HepG2 (cell line): ENCODE results near the gene CMTM5. TPM values are rescaled to one million over a fixed set of nuclear protein-coding genes. Genes with fewer than 3 reads are reported as not detected.

Source experiments
- ATAC-seq: fragments of 200-7000 bp; cut with Tn5 transposase; 3 replicates; pipeline ENCODE4 v1.9.1; 2020; ENCODE audit warnings: mild to moderate bottlenecking, moderate library complexity
- BruUV-seq: library from RNA; stranded (reverse); fragments of 400-500 nt; replicated peaks from 2 replicates; lab custom pipeline; 2021; lab: Mats Ljungman, UMichigan
- CTCF ChIA-PET: fragments of 300-600 bp; formaldehyde crosslinking; extraction: SDS; loops from one replicate; lab custom pipeline; 2021; ENCODE audit warnings: low total read pairs, inconsistent platforms, low intra/inter-chr PET ratio; lab: Yijun Ruan, JAX
- POLR2A ChIA-PET: fragments of 350-600 bp; sonication (Branson Sonifier 250); formaldehyde crosslinking; loops from one replicate; lab custom pipeline; 2020; ENCODE audit warnings: antibody characterized with exemption, inconsistent platforms; lab: Yijun Ruan, JAX
- DNase-seq: peaks from one replicate; pipeline ENCODE4 v3.0.0-alpha.2; 2015; ENCODE audit warnings: low spot score
- FAIRE-seq: peaks from 3 replicates; lab custom pipeline; 2011; peaks lifted over from hg19 to GRCh38; lab: Jason Lieb, UNC
- H2AFZ ChIP-seq: one replicate; pipeline ENCODE4 v1.6.1; 2011; ENCODE audit warnings: low read length, inconsistent platforms
- H3K27ac ChIP-seq: fragments of 300-600 bp; 3 replicates; pipeline ENCODE4 v1.8.0; 2011; ENCODE audit warnings: mixed run types, mild to moderate bottlenecking, mixed read lengths, low read length, inconsistent platforms; ENCODE audit not compliant: insufficient read depth; ENCODE audit errors: extremely low read length
- H3K27me3 ChIP-seq, 2 experiments: fragments of 200-600 bp in 1 of 2; 2 replicates in 1 of 2; 3 replicates in 1 of 2; pipeline versions ENCODE4 v1.6.0 to v1.8.0; 2011; ENCODE audit warnings: low read length in 2 of 2, mild to moderate bottlenecking in 2 of 2, moderate library complexity in 2 of 2, inconsistent platforms in 1 of 2; ENCODE audit not compliant: insufficient read depth in 2 of 2, control insufficient read depth in 1 of 2
- H3K36me3 ChIP-seq, 2 experiments: fragments of 200-600 bp in 1 of 2; replicated peaks in 1 of 2; 2 replicates in 1 of 2; 3 replicates in 1 of 2; pipeline versions ENCODE4 v1.5.1 to v1.8.0; 2011; ENCODE audit warnings: low read length in 2 of 2, inconsistent platforms in 1 of 2; ENCODE audit not compliant: insufficient read depth in 2 of 2, control insufficient read depth in 1 of 2
- H3K4me1 ChIP-seq: 2 replicates; pipeline ENCODE4 v1.5.1; 2012; ENCODE audit warnings: low read length, inconsistent platforms; ENCODE audit not compliant: insufficient read depth
- H3K4me2 ChIP-seq: 2 replicates; pipeline ENCODE4 v1.6.0; 2011; ENCODE audit warnings: low read depth, low read length, inconsistent platforms
- H3K4me3 ChIP-seq, 3 experiments: fragments of 200-600 bp in 1 of 3; sonication (generic), shearing (Covaris generic) in 1 of 3; replicated peaks in 1 of 3; 2 replicates each; pipeline ENCODE4 v1.5.1; 2011 to 2016; ENCODE audit warnings: low read length in 3 of 3, inconsistent platforms in 2 of 3, low read depth in 2 of 3, mild to moderate bottlenecking in 2 of 3, control low read depth in 1 of 3, mixed read lengths in 1 of 3; ENCODE audit not compliant: insufficient read depth in 1 of 3
- H3K79me2 ChIP-seq: one replicate; pipeline ENCODE4 v1.6.1; 2011; ENCODE audit warnings: low read length, inconsistent platforms; ENCODE audit not compliant: insufficient read depth
- H3K9ac ChIP-seq: 2 replicates; pipeline ENCODE4 v1.6.0; 2011; ENCODE audit warnings: mild to moderate bottlenecking, low read depth, low read length, inconsistent platforms; ENCODE audit not compliant: insufficient read depth
- H3K9me3 ChIP-seq: 2 replicates; pipeline ENCODE4 v1.5.1; 2012; ENCODE audit warnings: mild to moderate bottlenecking, low read length
- H4K20me1 ChIP-seq: 2 replicates; pipeline ENCODE4 v1.6.0; 2011; ENCODE audit warnings: inconsistent platforms, mild to moderate bottlenecking, low read length, moderate library complexity; ENCODE audit not compliant: insufficient read depth
- MTA1 ChIP-seq: sonication (generic); formaldehyde crosslinking; IDR thresholded peaks from 2 replicates; pipeline ENCODE4 v1.4.0; 2020; ENCODE audit warnings: missing genetic modification reagents, mild to moderate bottlenecking, borderline replicate concordance
- ZFP1 ChIP-seq: IDR thresholded peaks from 2 replicates; pipeline ENCODE4 v1.6.1; 2016
- ZNF20 ChIP-seq: sonication (generic); formaldehyde crosslinking; IDR thresholded peaks from 2 replicates; pipeline ENCODE4 v1.4.0; 2020; ENCODE audit warnings: mild to moderate bottlenecking, moderate library complexity, missing genetic modification reagents
- ZNF383 ChIP-seq: sonication (generic); formaldehyde crosslinking; IDR thresholded peaks from 2 replicates; pipeline ENCODE4 v1.4.0; 2020; ENCODE audit warnings: missing genetic modification reagents, mild to moderate bottlenecking, borderline replicate concordance
- ZNF556 ChIP-seq: sonication (generic); formaldehyde crosslinking; IDR thresholded peaks from 2 replicates; pipeline ENCODE4 v1.4.0; 2020; ENCODE audit warnings: mild to moderate bottlenecking, missing genetic modification reagents, borderline replicate concordance
- WGBS: methylation state at CpG from one replicate; pipeline ENCODE4 v1.1.6; 2017; ENCODE audit warnings: low lambda C conversion rate; 5-methylcytosine and 5-hydroxymethylcytosine counted together
- in situ Hi-C: cut with HindIII; loops from 2 replicates; pipeline ENCODE4 v1.10.0; 2017; ENCODE audit warnings: low pct_unique_long_range_greater_than_20kb; ENCODE audit not compliant: extremely low pct_ligation_motif_present
- intact Hi-C: fragments of 100-400 bp; cut with micrococcal nuclease; formaldehyde crosslinking; loops from one replicate; pipeline ENCODE4 v1.10.0; 2022; ENCODE audit not compliant: unreplicated experiment
- polyA plus RNA-seq, 8 experiments: library from polyadenylated mRNA; depleted of rRNA in 3 of 8; stranded (reverse) in 7 of 8; unstranded in 1 of 8; fragments of >200 nt; fragmentation: Illumina TruSeq in 4 of 8; extraction: Trizol in 4 of 8; gene quantifications; 2 replicates each; pipeline versions ENCODE4 v1.2.1 to v1.2.3, GENCODE V29; 2011 to 2016; ENCODE audit warnings: low read depth in 4 of 8, missing spikeins in 1 of 8, mixed read lengths in 1 of 8; ENCODE audit not compliant: insufficient read depth in 1 of 8
- total RNA-seq, 5 experiments: library from RNA; depleted of rRNA; stranded (reverse); fragments of >200 nt; fragmentation: Illumina TruSeq; extraction: Trizol; gene quantifications; 2 replicates each; pipeline ENCODE4 v1.2.3, GENCODE V29; 2016; ENCODE audit warnings: low read depth in 1 of 5
- TF ChIP-seq, protein P1 (sequence below): sonication (generic); formaldehyde crosslinking; IDR thresholded peaks from 2 replicates; pipeline ENCODE4 v1.8.0; 2022; ENCODE audit warnings: mild to moderate bottlenecking, missing genetic modification reagents, moderate library complexity
- TF ChIP-seq, protein P2 (sequence below): sonication (generic); formaldehyde crosslinking; IDR thresholded peaks from 2 replicates; pipeline ENCODE4 v1.5.0; 2020; ENCODE audit warnings: mild to moderate bottlenecking, missing genetic modification reagents
- TF ChIP-seq, protein P3 (sequence below): sonication (generic); formaldehyde crosslinking; IDR thresholded peaks from 2 replicates; pipeline ENCODE4 v1.5.1; 2020; ENCODE audit warnings: mild to moderate bottlenecking, missing genetic modification reagents, moderate library complexity

Gene CMTM5
- total and polyA plus RNA-seq, 2 of the 13 experiments (the other 11 are each of a cell fraction or from before 2014, with no cell fraction given) = not detected

DNA sequence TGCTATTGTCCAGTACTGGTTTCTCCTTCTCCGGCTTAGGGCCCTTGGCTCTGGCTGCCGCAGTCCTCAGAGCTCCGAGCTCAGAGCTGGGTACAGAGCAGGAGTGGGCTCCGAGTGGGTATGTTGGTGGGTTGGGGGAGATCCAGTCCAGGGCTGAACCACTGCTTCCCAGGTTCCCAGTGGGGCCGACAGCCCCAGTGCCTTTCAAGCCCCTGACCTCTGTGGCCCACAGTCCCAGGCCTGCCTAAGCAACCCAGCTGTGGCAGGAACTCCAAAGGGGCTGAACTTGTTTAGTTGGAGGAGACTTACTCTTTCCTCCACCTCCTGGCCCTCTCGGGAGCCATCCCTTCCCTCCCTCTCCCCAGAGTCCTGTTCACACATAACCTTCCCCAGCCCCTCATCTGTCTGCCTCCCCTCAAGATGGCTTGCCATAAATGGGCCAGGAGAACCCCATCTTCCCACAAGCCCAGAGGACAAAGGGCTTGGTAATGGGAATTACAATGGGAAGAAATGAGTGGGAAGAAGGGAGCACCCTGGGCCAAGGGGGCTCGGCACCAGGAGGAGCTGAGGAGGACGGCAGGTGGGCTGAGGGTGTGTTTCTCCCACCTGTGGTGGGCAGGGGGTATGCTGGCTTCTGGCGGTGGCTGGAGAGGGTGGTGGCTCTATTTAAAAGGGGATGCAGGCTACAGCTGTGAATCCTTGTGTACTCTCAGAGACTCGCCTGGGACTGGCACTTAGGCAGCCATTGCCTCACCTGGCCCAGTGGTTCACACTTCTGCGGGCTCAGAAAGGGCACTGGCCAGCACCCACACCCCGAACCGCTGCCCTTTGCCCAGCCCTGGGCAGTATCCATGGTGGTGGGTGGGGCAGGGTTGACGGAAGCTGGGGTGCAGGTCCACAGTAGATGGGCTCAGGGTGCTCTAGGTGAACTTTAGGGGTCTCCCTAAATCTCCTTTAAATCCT lies 35.0 kb downstream of the CMTM5 start:
- Histone ChIP-seq H2AFZ (no peak overlapping the region), H4K20me1 (no peaks in the 10 kb centered on the region), H3K4me1 (no peaks in the 10 kb centered on the region), H3K36me3 (no peaks in the 10 kb centered on the region), H3K9me3 (no peaks in the 10 kb centered on the region), H3K27ac (no peak overlapping the region), H3K4me2 (no peak overlapping the region), H3K9ac (no peak overlapping the region), H3K27me3 (peaks cover 51 to 99% of the 10 kb centered on the region in 2 experiments), H3K4me3 (no peak overlapping the region), H3K79me2 (no peaks in the 10 kb centered on the region)
- intact Hi-C loops (no loop called here), in situ Hi-C loops (no loop called here)
- ATAC-seq = no peak
- BruUV-seq = no TSS peak
- no peak for FAIRE-seq
- TF ChIP-seq, protein P1, sequence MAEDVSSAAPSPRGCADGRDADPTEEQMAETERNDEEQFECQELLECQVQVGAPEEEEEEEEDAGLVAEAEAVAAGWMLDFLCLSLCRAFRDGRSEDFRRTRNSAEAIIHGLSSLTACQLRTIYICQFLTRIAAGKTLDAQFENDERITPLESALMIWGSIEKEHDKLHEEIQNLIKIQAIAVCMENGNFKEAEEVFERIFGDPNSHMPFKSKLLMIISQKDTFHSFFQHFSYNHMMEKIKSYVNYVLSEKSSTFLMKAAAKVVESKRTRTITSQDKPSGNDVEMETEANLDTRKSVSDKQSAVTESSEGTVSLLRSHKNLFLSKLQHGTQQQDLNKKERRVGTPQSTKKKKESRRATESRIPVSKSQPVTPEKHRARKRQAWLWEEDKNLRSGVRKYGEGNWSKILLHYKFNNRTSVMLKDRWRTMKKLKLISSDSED (CRISPR knock-in tag) = no peak
- TF ChIP-seq ZNF20 (CRISPR knock-in tag) (no peak), MTA1 (0 out of 2 replicates have a peak, but pooled peaks have one; percentile 24), ZFP1 (no peak), ZNF556 (0 out of 2 replicates have a peak, but pooled peaks have one; percentile 28), ZNF383 (CRISPR knock-in tag) (0 out of 2 replicates have a peak, but pooled peaks have one; percentile 39)
- TF ChIP-seq, protein P2, sequence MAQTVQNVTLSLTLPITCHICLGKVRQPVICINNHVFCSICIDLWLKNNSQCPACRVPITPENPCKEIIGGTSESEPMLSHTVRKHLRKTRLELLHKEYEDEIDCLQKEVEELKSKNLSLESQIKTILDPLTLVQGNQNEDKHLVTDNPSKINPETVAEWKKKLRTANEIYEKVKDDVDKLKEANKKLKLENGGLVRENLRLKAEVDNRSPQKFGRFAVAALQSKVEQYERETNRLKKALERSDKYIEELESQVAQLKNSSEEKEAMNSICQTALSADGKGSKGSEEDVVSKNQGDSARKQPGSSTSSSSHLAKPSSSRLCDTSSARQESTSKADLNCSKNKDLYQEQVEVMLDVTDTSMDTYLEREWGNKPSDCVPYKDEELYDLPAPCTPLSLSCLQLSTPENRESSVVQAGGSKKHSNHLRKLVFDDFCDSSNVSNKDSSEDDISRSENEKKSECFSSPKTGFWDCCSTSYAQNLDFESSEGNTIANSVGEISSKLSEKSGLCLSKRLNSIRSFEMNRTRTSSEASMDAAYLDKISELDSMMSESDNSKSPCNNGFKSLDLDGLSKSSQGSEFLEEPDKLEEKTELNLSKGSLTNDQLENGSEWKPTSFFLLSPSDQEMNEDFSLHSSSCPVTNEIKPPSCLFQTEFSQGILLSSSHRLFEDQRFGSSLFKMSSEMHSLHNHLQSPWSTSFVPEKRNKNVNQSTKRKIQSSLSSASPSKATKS = no peak
- TF ChIP-seq, protein P3, sequence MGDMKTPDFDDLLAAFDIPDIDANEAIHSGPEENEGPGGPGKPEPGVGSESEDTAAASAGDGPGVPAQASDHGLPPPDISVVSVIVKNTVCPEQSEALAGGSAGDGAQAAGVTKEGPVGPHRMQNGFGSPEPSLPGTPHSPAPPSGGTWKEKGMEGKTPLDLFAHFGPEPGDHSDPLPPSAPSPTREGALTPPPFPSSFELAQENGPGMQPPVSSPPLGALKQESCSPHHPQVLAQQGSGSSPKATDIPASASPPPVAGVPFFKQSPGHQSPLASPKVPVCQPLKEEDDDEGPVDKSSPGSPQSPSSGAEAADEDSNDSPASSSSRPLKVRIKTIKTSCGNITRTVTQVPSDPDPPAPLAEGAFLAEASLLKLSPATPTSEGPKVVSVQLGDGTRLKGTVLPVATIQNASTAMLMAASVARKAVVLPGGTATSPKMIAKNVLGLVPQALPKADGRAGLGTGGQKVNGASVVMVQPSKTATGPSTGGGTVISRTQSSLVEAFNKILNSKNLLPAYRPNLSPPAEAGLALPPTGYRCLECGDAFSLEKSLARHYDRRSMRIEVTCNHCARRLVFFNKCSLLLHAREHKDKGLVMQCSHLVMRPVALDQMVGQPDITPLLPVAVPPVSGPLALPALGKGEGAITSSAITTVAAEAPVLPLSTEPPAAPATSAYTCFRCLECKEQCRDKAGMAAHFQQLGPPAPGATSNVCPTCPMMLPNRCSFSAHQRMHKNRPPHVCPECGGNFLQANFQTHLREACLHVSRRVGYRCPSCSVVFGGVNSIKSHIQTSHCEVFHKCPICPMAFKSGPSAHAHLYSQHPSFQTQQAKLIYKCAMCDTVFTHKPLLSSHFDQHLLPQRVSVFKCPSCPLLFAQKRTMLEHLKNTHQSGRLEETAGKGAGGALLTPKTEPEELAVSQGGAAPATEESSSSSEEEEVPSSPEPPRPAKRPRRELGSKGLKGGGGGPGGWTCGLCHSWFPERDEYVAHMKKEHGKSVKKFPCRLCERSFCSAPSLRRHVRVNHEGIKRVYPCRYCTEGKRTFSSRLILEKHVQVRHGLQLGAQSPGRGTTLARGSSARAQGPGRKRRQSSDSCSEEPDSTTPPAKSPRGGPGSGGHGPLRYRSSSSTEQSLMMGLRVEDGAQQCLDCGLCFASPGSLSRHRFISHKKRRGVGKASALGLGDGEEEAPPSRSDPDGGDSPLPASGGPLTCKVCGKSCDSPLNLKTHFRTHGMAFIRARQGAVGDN (CRISPR knock-in tag) = 0 out of 2 replicates have a peak, but pooled peaks have one; percentile 18
- POLR2A ChIA-PET = interaction anchor here (1.4 kb wide), 1 partner anchor 91 kb away, joined by 3 read pairs; the partner anchor contains the start of gene PABPN1
- 16% methylated on average over 14 of the region's 14 CpGs for WGBS
- CTCF ChIA-PET = no interaction called here
- DNase-seq = no peak
